H9 (cell line): ENCODE data around the gene TMEM145. TPM values are rescaled to one million over a fixed set of nuclear protein-coding genes. Genes with fewer than 3 reads are reported as not detected.

Source experiments
- DNase-seq: peaks from one replicate; pipeline ENCODE4 v3.0.0-alpha.2; 2017
- H2AFZ ChIP-seq: one replicate; pipeline ENCODE4 v1.6.1; 2013; ENCODE audit warnings: mild to moderate bottlenecking, low read length, control low read depth, moderate library complexity
- H2AK5ac ChIP-seq: 2 replicates; pipeline ENCODE4 v1.6.1; 2013; ENCODE audit warnings: low read length, control low read depth, mixed read lengths; ENCODE audit not compliant: insufficient read length
- H2BK120ac ChIP-seq: one replicate; pipeline ENCODE4 v1.6.1; 2013; ENCODE audit warnings: low read depth, mild to moderate bottlenecking, low read length, control low read depth, inconsistent platforms; ENCODE audit not compliant: poor library complexity, severe bottlenecking
- H2BK12ac ChIP-seq: 2 replicates; pipeline ENCODE4 v1.6.1; 2013; ENCODE audit warnings: low read length, control low read depth, mixed read lengths, low read depth; ENCODE audit not compliant: insufficient read length
- H2BK15ac ChIP-seq: 2 replicates; pipeline ENCODE4 v1.6.1; 2013; ENCODE audit warnings: low read depth, low read length, control low read depth
- H2BK20ac ChIP-seq: one replicate; pipeline ENCODE4 v1.6.1; 2013; ENCODE audit warnings: low read depth, mild to moderate bottlenecking, low read length, control low read depth, inconsistent platforms; ENCODE audit not compliant: poor library complexity, severe bottlenecking
- H2BK5ac ChIP-seq: 2 replicates; pipeline ENCODE4 v1.6.1; 2013; ENCODE audit warnings: low read length, control low read depth, mixed read lengths; ENCODE audit not compliant: insufficient read length
- H3K14ac ChIP-seq: 2 replicates; pipeline ENCODE4 v1.6.1; 2013; ENCODE audit warnings: low read length, control low read depth; ENCODE audit not compliant: insufficient read depth
- H3K18ac ChIP-seq: 2 replicates; pipeline ENCODE4 v1.6.1; 2013; ENCODE audit warnings: low read depth, mild to moderate bottlenecking, mixed read lengths, low read length, control low read depth; ENCODE audit not compliant: insufficient read length
- H3K23ac ChIP-seq: 2 replicates; pipeline ENCODE4 v1.6.1; 2013; ENCODE audit warnings: low read length, control low read depth, mixed read lengths, low read depth; ENCODE audit not compliant: insufficient read length
- H3K23me2 ChIP-seq: 2 replicates; pipeline ENCODE4 v1.6.1; 2013; ENCODE audit warnings: low read depth, mild to moderate bottlenecking, mixed read lengths, low read length, control low read depth; ENCODE audit not compliant: insufficient read length, poor library complexity, severe bottlenecking
- H3K27ac ChIP-seq: 2 replicates; pipeline ENCODE4 v1.5.1; 2013; ENCODE audit warnings: low read length, control low read depth, mixed read lengths, low read depth; ENCODE audit not compliant: insufficient read length
- H3K27me3 ChIP-seq: 2 replicates; pipeline ENCODE4 v1.6.1; 2013; ENCODE audit warnings: low read length, control low read depth, inconsistent platforms; ENCODE audit not compliant: insufficient read depth
- H3K4ac ChIP-seq: 2 replicates; pipeline ENCODE4 v1.6.1; 2013; ENCODE audit warnings: low read depth, mild to moderate bottlenecking, control low read depth, inconsistent platforms, low read length, moderate library complexity
- H3K4me1 ChIP-seq: 2 replicates; pipeline ENCODE4 v1.6.1; 2013; ENCODE audit warnings: low read length, control low read depth, inconsistent platforms; ENCODE audit not compliant: insufficient read depth
- H3K4me2 ChIP-seq: 2 replicates; pipeline ENCODE4 v1.6.1; 2013; ENCODE audit warnings: low read length, control low read depth, mixed read lengths; ENCODE audit not compliant: insufficient read length, insufficient read depth
- H3K56ac ChIP-seq: 2 replicates; pipeline ENCODE4 v1.6.1; 2013; ENCODE audit warnings: low read depth, mild to moderate bottlenecking, mixed read lengths, low read length, control low read depth; ENCODE audit not compliant: insufficient read length
- H3K79me1 ChIP-seq: 2 replicates; pipeline ENCODE4 v1.6.1; 2013; ENCODE audit warnings: low read depth, mild to moderate bottlenecking, moderate library complexity, low read length, control low read depth, inconsistent platforms; ENCODE audit not compliant: insufficient read depth, poor library complexity, severe bottlenecking
- H3K79me2 ChIP-seq: 2 replicates; pipeline ENCODE4 v1.6.1; 2013; ENCODE audit warnings: low read length, control low read depth, inconsistent platforms; ENCODE audit not compliant: insufficient read depth
- H3K9ac ChIP-seq: 2 replicates; pipeline ENCODE4 v1.6.1; 2013; ENCODE audit warnings: low read length, control low read depth, mixed read lengths; ENCODE audit not compliant: insufficient read length; ENCODE audit errors: extremely low read depth
- H3K9me3 ChIP-seq: one replicate; pipeline ENCODE4 v1.6.1; 2013; ENCODE audit warnings: low read depth, low read length, inconsistent platforms; ENCODE audit not compliant: control insufficient read depth
- H3T11ph ChIP-seq: one replicate; pipeline ENCODE4 v1.6.1; 2013; ENCODE audit warnings: mild to moderate bottlenecking, low read length, control low read depth, inconsistent platforms
- H4K20me1 ChIP-seq: one replicate; pipeline ENCODE4 v1.6.1; 2013; ENCODE audit not compliant: control insufficient read depth, insufficient read length, insufficient read depth
- H4K5ac ChIP-seq: 2 replicates; pipeline ENCODE4 v1.6.1; 2013; ENCODE audit warnings: low read depth, mild to moderate bottlenecking, mixed read lengths, low read length, control low read depth; ENCODE audit not compliant: insufficient read length
- H4K8ac ChIP-seq: replicated peaks from 2 replicates; pipeline ENCODE4 v1.6.1; 2013; ENCODE audit warnings: low read length, control low read depth, mixed read lengths, low read depth; ENCODE audit not compliant: insufficient read length
- H4K91ac ChIP-seq: 2 replicates; pipeline ENCODE4 v1.6.1; 2013; ENCODE audit warnings: low read depth, mild to moderate bottlenecking, moderate library complexity, mixed read lengths, low read length, control low read depth; ENCODE audit not compliant: insufficient read length
- H3K27ac Mint-ChIP-seq, 3 experiments: 2 replicates in 2 of 3; 3 replicates in 1 of 3; pipeline ENCODE4 v1.8.0; 2020 to 2021; ENCODE audit warnings: mixed read lengths in 3 of 3, mild to moderate bottlenecking in 1 of 3, moderate library complexity in 1 of 3
- H3K27me3 Mint-ChIP-seq: 2 replicates; pipeline ENCODE4 v1.8.0; 2021; ENCODE audit warnings: low read depth, mild to moderate bottlenecking, moderate library complexity, mixed read lengths
- H3K36me3 Mint-ChIP-seq, 3 experiments: 2 replicates in 2 of 3; 3 replicates in 1 of 3; pipeline ENCODE4 v1.8.0; 2020 to 2021; ENCODE audit warnings: low read depth in 3 of 3, mixed read lengths in 3 of 3; ENCODE audit not compliant: insufficient read depth in 1 of 3
- H3K4me1 Mint-ChIP-seq, 2 experiments: 2 replicates each; pipeline ENCODE4 v1.8.0; 2020; ENCODE audit warnings: mixed read lengths in 2 of 2
- H3K4me3 Mint-ChIP-seq, 2 experiments: 2 replicates in 1 of 2; 3 replicates in 1 of 2; pipeline ENCODE4 v1.8.0; 2020 to 2021; ENCODE audit warnings: mild to moderate bottlenecking in 2 of 2, mixed read lengths in 2 of 2, moderate library complexity in 1 of 2
- H3K9me3 Mint-ChIP-seq, 2 experiments: 2 replicates in 1 of 2; 3 replicates in 1 of 2; pipeline ENCODE4 v1.8.0; 2020; ENCODE audit warnings: mild to moderate bottlenecking in 2 of 2, mixed read lengths in 2 of 2, moderate library complexity in 1 of 2
- CTCF ChIP-seq: fragments of 200-600 bp; sonication (generic); conservative IDR thresholded peaks from 3 replicates; pipeline ENCODE4 v1.8.0; 2021; ENCODE audit warnings: antibody characterized with exemption, mild to moderate bottlenecking
- WGBS: extraction: QIAGEN DNeasy Blood & Tissue Kit; methylation state at CpG from one replicate; pipeline ENCODE4 v1.1.7; 2013; ENCODE audit warnings: missing lambda C conversion rate, low lambda C conversion rate, mixed read lengths; ENCODE audit not compliant: insufficient read length; ENCODE audit errors: extremely low coverage; 5-methylcytosine and 5-hydroxymethylcytosine counted together
- total RNA-seq: library from RNA; stranded (reverse); gene quantifications from 2 replicates; pipeline ENCODE4 v1.2.1, GENCODE V29; 2021

Gene TMEM145
- total RNA-seq, 1 experiment from 2014 or later = 4.5 TPM

GRCh38 chr19:42309686-42310085, 3.4 kb upstream of the TMEM145 start:
- Histone ChIP-seq H3K14ac (no peak overlapping the region), H3K23me2 (peaks cover 3% of the 10 kb centered on the region), H2BK120ac (no peak overlapping the region), H3K23ac (no peak overlapping the region), H4K20me1 (no peaks in the 10 kb centered on the region), H2BK20ac (no peak overlapping the region), H3K4ac (no peak overlapping the region), H4K91ac (no peak overlapping the region), H2AFZ (no peak overlapping the region), H3K18ac (no peak overlapping the region), H2BK15ac (no peak overlapping the region), H4K8ac (no peak overlapping the region), H3K4me1 (no peaks in the 10 kb centered on the region), H2AK5ac (no peak overlapping the region), H3K9ac (no peak overlapping the region), H3K9me3 (no peaks in the 10 kb centered on the region), H2BK12ac (no peak overlapping the region), H2BK5ac (no peak overlapping the region), H3T11ph (no peak overlapping the region), H3K27ac (no peak overlapping the region), H4K5ac (no peak overlapping the region), H3K27me3 (peaks cover 3% of the 10 kb centered on the region; the same call in 1 of the 2 replicates), H3K79me1 (no peaks in the 10 kb centered on the region), H3K79me2 (no peaks in the 10 kb centered on the region), H3K56ac (no peak overlapping the region), H3K4me2 (no peak overlapping the region)
- H3K27ac Mint-ChIP-seq = no peak overlapping the region
- peaks cover 48% of the 10 kb centered on the region for H3K27me3 Mint-ChIP-seq
- DNase-seq = no peak
- no peaks in the 10 kb centered on the region for H3K9me3 Mint-ChIP-seq
- no peak for TF ChIP-seq CTCF
- H3K36me3 Mint-ChIP-seq = no peaks in the 10 kb centered on the region; a peak in 1 of 7 replicates
- H3K4me3 Mint-ChIP-seq = no peak overlapping the region
- peaks cover 13 to 18% of the 10 kb centered on the region in 2 experiments for H3K4me1 Mint-ChIP-seq
- WGBS = no CpG with 5 or more reads among the region's 14 CpGs
